Measurements from ENCODE around the gene FARSB.
"Not testable (repeated sequence)": the region's sequence is repeated elsewhere in the genome, so short reads cannot be mapped to it uniquely, and the experiment has no call there.

FARSB gene

DNA sequence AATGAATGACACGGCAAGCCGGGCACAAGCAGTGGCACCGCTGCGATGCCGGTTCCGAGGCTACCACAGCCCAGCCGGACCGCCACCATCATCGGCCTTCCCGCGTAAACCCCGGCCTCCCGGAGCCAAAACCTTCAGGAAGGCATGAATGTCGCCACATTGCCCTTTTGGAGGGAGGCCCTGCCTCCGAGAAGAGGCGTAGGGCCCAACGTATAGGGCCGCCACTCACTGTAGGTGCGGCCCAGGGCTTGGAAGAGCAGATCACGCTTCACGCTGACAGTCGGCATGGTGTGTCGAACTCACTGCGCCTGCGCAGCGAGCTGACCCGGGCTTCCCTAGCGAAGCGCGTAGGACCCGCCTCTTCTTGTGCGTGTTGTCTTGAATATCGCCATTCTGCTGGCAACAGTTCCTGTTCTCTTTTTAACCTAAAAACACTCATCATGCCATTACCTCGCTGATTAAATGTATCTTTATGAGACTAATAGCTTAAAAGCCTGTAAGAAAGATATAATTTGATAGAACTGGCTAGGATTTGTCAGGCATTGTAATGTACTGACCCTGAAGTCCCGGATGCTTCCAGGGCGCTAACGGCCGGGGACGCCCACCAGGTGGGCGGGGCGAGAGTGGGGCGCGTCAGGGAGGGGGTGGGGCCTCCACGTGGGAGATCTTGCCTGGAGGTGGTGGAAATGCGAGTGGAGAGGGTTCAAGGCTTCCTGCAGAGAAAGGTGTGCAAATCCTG, at the start of gene FARSB:
FARSB (minus strand) TSS at position 306 of the 739 bp plus-strand sequence; CDS start at position 287, 19 bp downstream.
- peak; percentile 87 for DNase-seq (ENCODE audit: low read depth)

DNA sequence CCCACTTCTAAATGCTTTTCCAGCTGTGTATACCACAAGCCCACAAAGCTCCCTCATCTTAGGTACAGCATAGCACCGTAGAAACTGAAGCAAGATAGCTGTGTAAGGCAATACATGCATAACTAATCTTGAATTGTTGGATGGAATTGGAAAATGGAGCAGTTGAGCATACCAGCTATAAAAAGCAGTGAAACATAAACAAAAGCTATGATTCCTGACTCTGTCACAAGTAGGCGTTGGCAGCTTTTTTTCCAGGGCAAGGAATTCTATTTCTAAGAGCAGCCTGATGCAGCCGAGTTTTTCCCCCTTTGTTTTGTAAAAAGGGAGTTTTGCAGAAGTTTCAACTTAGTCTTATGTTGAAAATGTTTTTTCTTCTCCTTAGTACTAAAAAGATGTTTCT, 48.0 kb upstream of the FARSB start:
- DNase-seq (ENCODE audit: low read depth), result peak; percentile 54

DNA sequence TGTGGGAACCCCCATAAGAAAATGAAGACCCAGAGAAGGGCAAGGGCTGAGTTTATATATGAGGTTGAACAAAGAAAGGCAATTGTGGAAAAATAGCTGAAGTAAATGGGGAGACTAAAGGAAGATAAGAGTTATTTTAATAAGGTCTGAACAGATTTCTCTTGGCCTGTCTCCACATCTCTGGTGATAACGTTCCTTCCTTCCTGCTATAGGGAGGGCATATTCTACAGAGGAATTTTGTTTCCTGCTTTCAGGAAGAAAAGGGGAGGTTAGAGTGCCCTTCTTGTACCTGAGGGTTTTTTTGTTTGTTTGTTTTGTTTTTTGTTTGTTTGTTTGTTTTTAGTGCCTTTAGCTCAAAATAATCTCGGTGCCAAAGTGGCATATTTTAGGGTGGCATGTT, 47.2 kb upstream of the FARSB start:
- no peak for DNase-seq (ENCODE audit: low read depth)

DNA sequence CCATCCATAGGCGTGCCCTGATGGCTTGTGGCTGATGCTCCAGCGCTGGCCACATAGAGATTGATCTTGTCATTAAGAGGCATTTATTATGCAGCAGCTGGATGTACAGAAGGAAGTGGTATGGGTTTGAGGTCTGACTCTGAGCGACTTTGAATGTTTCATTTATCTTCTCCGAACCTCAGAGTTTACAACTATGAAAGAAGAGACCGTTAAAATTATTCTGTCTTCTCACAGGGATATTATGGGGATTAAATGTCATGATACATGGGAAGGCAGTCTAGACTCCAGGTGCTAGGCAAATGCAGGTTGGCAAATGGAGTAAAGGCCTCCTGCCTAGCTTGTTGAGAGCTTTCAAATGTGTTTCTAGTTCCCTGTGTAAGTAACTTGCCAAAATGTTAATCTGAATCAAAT, 45.8 kb upstream of the FARSB start:
- DNase-seq (ENCODE audit: low read depth), result no peak

DNA sequence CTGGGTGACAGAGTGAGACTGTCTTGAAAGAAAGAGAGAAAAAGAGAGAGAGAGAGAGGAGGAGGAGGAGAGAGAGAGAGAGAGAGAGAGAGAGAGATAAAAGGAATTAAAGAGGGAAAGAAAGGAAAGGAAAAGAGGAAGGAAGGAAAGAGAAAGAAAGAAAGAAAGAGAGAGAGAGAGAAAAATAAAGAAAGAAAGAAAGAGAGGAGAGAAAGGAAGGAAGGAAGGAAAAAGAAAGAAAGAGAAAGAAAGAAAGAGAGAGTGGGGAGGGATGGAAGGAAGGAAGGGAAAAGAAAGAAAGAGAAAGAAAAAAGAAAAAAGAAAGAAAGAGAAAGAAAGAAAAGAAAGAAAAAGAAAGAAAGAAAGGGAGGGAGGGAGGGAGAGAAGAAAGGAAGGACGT, 45.3 kb upstream of the FARSB start:
- no peak for DNase-seq (ENCODE audit: low read depth)

DNA sequence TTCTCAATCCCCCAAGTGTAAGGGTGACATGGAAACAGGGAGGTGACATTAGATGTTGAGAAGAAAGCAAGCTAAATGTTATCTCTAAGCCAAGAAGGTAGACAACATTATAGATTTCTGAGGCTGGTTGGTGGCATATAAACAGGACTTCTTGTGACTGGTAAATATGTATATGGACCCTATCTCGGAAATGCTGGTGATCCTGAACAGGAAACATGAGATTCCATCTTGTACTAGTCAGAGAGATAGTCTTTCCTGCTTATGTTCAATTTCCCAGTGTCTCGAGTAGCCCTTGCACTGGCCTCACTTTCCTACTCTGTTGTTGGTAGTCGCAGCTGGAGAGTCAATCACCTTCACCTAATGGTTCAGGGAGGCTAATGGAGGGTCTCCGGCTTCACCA, 42.4 kb upstream of the FARSB start:
- no peak for DNase-seq (ENCODE audit: low read depth)

DNA sequence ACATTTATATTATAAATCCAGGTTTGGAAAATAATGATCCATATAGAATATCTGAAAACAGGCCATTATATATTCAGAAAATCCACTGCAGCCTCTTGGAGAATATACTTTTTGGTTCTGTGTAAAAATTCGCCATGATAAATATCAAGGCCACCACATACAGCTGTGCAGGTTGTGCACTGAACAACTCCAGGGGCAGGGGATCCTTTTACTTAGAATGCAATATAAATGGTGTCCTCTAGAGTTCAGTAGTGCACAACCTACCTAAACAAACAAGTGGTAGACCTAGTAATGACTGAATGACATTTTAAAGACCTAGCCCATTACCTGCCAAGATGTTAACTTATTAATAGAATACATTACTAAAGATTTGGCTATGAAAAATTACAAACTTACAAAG, 37.9 kb upstream of the FARSB start:
- DNase-seq (ENCODE audit: low read depth), result no peak

DNA sequence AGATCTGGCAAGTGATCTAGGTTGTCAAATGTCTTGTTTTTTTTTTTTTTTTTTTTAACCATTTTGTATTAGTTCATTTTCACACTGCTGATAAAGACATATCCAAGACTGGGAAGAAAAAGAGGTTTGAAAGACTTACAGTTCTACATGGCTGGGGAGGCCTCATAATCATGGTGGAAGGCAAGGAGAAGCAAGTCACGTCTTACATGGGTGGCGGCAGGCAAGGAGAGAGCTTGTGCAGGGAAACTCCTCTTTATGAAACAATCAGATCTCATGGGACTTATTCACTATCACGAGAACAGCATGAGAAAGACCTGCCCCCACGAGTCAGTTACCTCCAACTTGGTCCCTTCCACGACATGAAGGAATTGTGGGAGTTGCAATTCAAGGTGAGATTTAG, 37.5 kb upstream of the FARSB start:
- DNase-seq (ENCODE audit: low read depth), result not testable (repeated sequence)

DNA sequence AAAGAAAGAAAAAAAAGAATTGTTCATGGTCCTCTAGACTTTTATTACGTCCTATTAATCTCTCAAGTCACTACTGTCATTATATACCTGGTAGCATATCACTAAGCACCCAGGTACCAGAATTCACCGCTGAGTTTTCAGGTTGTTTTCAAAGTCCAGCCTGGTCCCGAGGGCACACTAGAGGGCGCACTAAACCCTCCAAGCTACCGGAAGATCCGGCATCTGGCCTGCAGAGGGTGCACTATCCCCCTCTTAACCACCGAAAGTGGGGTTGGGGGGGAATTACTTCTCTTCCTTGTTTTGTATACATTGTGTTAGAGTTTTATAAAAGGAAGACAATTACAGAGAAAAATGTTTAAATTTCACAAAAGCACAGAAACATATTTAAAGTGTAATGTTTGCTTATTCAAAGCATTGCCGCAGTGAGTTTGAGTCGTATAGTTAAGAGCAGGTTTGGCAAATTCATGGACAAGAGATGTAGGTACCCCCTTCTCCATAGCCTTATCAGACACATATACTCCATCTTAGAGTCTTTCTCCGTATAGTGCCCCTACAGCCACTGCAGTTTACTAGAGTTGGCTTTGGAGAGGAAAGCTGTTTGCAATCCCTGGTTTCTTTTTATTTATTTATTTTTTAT, 34.8 kb upstream of the FARSB start:
- peak; percentile 46 for DNase-seq (ENCODE audit: low read depth)

DNA sequence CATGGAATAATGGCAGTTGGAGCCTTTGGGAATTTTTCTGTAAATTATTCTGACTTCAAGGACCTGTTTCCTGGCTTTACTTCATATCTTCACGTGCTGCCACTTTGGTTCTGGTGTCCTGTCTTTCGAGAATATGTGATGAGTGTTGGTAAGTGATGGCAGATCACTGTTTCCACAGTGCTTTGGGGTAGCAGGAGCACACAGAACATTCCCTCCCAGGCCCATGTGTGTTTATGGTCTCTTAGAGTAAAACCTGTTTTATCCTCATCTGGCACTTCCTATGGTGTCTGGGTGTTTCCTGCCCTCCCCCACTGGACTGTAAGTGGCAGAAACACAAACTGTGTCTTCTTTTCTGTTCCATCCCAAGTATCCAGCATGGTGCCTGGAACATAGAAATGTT, 33.4 kb upstream of the FARSB start:
- no peak for DNase-seq (ENCODE audit: low read depth)

DNA sequence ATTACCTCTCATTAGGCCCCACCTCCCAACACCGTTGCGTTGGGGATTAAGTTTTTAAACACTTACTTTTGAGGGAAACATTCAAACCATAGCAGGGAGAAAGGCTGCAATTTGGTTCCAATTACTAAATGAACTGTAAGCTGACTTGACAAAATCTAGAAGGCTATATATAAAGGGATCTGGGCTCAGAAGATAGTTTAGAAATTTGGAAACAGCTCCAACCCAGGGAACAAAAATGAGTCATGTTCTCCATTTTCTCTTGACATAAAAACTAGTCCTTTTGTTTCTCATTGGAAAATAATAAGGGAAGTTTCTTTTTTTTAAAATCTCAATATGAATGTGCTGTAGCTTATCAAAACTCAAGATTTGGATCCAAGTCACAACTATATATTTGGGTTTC, 33.0 kb upstream of the FARSB start:
- DNase-seq (ENCODE audit: low read depth), result peak; percentile 52

DNA sequence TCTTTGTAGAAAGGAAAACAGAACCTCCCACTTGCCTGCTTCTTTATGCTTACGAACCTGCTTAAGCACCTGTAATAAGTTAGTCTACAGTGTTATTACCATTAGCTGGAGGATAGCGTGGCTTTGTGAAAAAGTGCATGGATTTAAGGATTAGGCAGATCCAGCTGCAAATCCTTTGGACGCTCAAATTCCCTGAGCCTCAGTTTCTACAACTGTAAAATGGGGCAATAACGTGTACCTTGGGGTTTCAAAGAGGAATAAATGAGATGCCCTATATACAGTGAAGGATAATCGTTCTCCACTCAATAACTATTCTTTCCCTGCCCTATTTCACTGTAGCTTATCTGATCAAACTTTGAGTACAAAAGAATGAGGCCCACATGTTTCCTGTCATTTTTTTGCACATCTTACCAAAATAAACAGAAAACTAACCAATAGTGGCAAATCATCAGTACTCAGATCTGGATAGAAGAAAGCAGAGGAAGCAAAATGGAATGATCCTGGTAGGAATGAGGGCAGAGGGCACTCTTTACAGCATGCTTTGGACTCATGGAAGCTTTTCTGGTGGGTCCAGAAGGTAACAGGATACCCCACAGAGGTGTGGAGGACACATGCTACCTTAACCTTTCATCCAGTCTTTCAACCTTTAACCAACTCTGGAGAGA, 30.3 kb upstream of the FARSB start:
- DNase-seq (ENCODE audit: low read depth), result no peak

DNA sequence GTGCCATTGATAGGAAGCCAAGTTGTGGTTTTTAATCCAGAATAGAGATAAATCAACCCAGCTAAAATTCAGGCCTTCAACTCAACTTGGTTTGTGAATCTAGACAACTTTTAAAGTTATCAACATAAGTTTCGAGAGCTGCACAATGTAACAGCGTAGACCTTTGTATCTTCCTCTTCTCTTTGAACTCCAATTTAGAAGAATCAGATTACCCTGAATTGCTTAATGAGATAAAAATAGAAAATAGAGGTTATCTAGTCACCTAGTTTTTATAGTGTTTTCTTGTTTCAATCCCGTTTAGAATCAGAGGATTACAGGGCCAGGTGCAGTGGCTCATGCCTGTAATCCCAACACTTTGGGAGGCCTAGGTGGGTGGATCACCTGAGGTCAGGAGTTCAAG, 27.9 kb upstream of the FARSB start:
- no peak for DNase-seq (ENCODE audit: low read depth)

DNA sequence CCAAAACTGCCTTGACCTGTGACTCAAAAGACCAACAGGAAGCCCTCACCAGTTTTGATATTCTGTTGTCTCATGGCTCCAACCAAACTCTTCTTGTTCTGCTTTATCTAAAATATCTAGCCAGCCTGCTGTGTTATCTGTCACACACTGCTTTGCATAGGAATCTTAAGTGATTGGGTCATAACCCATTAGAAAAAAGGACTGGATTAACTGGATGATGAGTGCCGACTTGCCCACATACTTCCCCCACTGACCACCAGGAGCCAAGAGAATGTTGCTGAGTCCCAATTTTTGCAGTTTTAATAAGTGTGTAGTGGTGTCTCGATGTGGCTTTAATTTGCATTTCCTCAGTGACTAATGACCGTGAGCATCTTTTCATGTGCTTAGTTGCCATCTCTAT, 22.1 kb upstream of the FARSB start:
- no peak for DNase-seq (ENCODE audit: low read depth)

DNA sequence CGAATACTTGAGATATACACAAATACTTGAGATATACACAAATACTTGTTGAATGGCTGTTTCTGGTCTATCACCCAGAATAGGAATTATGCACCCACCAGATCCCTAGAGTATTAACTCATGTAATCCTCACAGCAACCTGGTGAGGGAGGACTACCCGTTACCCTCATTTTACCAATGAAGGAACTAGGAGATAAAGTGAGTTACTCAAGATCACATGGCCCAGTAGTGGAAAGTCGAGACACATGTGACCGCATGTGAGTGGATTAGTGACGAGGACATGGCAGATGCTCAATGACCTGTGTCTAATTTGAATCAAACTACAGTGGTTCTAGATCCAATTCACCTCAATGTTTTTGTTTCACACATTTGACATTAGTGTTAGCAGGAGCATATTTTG, 18.0 kb upstream of the FARSB start:
- DNase-seq (ENCODE audit: low read depth), result no peak

DNA sequence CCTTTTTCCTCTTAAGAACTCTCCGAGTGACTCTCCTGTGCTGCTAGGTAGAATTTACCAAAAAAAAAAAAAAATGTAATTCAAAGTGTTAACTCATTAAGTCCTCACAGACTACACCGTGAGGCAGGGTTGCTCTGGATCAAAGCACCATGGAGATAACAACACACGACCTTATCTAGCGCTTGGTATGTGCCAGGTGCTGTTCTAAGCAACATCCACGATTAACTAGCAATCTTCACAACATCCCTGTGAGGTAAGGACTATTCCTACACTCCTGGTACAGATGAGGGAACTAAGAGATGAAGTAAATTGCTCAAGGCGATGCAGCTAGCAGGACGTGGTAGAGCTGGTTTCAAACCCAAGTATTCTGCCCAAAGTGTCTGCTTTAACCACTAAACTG, 17.4 kb upstream of the FARSB start:
- DNase-seq (ENCODE audit: low read depth), result no peak

DNA sequence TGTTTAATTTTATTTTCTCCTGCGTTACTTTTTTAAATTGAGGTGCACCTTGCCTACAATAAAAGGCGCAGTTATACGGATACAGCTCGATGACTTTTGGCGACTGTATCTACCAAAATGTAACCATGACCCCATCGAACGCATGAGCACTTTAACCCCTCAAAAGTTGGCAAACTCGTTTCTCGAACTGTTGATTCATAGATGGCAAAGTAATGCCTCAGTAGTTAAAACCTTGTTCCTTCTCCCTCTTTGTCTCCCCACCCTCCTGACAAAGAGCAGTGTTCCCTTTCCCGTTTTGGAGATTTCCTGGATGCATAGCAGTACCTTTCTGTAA, 16.1 kb upstream of the FARSB start:
- no peak for DNase-seq (ENCODE audit: low read depth)

DNA sequence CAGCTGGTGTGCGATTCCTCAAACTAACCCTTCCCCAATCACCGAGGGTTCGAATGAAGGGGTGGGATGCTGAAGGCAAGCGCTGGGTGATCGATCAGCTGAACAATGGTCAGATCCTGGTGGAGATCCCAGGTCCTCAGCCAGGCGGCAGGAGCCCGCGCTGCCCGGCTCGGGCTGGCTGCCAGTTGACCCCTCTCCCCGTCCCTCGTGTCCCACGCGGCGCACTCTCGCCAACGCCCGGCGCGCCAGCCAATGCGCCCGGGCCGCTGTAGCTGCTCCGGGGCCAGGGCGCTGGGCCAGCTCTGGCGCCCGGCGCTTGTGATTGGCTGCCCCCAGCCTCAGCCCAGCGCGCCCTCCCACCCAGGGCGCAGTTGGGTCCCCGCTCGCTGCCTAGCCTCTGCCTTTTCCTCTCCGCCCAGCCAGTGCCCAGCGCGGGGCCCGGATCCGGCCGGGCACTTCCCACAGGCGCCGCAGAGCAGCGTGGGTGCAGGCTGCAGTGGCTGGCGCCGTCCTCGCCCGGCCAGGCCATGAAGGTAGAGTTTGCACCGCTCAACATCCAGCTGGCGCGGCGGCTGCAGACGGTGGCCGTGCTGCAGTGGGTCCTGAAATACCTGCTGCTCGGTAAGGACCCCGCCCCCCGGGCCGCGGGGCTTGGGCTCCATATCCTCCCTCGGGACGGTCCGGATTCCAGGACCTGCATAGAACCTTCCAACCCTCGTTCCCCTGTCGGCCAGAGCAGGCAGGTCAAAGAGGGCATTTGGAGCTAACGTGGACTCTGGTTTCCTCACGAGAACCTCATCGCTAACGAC, 15.6 kb upstream of the FARSB start, which contains the start of gene MOGAT1:
MOGAT1 (plus strand) TSS at position 400 of the 809 bp plus-strand sequence; CDS start at position 528, 128 bp downstream.
- DNase-seq (ENCODE audit: low read depth), result no peak

DNA sequence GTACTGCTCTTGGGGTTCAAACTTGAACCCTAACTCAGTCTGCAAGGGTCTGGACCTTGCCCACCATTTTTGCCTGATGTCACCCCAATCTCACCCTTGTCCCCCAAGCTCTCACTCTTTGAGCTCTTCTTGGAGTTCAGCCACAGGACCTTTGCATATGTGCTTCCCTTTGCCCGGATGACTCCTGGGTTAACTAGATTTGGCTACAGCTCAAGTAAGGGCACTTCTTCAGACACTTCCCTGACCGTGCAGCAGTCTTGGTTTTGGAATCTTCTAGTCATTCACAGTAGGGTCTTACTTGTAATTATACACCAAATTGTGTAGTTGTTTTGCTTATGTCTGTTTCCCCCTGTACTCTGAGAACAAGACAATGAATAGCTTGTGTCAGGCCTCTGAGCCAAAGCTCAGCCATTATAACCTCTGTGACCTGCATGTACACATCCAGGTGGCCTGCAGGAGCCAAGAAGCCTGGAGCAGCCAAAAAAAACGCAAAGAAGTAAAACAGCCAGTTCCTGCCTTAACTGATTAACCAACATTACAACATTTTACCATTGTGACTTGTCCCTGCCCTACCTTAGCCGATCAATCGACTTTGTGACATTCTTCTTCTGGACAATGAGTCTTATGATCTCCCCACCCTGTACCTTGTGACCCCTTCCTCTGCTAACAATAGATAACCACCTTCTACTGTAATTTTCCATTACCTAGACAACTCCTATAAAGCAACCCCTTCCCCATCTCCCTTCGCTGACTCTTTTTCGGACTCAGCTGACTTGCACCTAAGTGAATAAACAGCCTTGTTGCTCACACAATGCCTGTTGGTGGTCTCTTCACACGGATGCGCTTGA, 14.5 kb upstream of the FARSB start:
- no peak for DNase-seq (ENCODE audit: low read depth)

DNA sequence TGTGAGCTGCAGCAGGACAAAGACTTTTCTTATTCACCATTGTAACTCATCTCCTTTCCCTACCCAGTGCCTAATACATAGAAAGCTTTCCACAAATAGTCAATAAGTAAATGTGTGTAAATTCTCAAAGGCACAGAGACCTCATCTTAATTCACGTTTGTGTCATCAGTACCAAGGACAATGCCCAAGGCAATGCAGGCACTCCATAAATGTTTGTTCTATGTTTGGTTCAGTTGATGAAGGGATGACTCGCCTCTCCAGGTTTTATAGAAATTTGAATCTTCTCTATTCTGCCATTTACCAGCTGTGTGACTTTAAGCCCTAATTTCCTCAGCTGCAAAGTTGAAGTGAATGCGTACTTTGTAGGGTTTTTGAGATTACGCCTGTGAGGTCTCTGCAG, 13.5 kb upstream of the FARSB start:
- no peak for DNase-seq (ENCODE audit: low read depth)

DNA sequence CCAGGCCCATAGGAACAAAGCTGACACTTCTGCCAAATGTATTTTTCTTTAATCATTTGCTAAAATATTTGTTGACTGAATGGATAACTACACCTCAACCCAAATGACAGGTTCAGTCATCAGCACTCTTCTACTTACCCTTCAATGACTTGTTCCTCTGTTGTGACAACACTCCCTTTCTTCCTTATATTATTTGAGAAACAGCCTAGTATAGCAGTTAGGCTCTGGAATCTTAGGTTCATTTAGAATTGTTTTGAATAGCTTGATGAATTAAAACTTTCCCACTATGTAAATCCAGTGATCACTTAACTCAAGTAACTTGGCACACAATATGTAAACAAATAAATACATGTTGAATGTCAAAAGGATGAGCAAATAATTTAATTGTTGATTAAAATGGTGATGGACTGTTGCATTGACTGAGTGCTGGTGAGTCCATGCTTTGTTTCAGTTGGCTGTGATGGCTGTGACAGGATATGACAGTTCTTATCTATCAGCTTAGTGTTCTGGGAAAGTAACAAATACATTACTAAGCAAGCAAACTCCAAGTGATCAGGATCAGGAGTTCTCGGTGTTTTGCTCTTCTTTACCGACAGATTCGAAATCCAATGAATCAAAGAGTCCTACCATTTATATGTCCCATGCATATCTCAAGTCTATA, 12.7 kb upstream of the FARSB start:
- no peak for DNase-seq (ENCODE audit: low read depth)

All from stromal cell of bone marrow (primary cell).